Naive thymus-derived CD8-positive, alpha-beta T cell (primary cell): ENCODE measurements around the gene KDM4D. TPM values are rescaled to one million over a fixed set of nuclear protein-coding genes. Genes with fewer than 3 reads are reported as not detected.
A peak's percentile ranks its signal among the peaks of the same experiment; 100 is the strongest.

Source experiments
- ATAC-seq, 2 donors: fragments of 150-1000 bp; cut with Tn5 transposase in 1 of 2; sonication (Bioruptor Pico), chemical (Tn5 transposase) in 1 of 2; 1 replicate in 1 of 2; 2 replicates in 1 of 2; pipeline ENCODE4 v1.10.0; 2021; ENCODE audit warnings: mild to moderate bottlenecking in 2 of 2, moderate library complexity in 2 of 2
- POLR2A ChIA-PET: fragments of 350-600 bp; sonication (Branson Sonifier 250); formaldehyde crosslinking; loops from one replicate; lab custom pipeline; 2021; ENCODE audit warnings: antibody characterized with exemption; lab: Charles Lee
- DNase-seq, 10 donors: peaks; one replicate each; pipeline versions ENCODE4 v3.0.0 to v3.0.0-alpha.2; 2020 to 2022
- H3K27ac Mint-ChIP-seq, 10 donors: one replicate each; pipeline ENCODE4 v1.8.0; 2020 to 2022; ENCODE audit warnings: mild to moderate bottlenecking in 10 of 10, mixed read lengths in 10 of 10, moderate library complexity in 4 of 10, inconsistent platforms in 1 of 10
- H3K27me3 Mint-ChIP-seq, 5 donors: one replicate each; pipeline ENCODE4 v1.8.0; 2021 to 2022; ENCODE audit warnings: mixed read lengths in 5 of 5
- H3K36me3 Mint-ChIP-seq, 3 donors: one replicate each; pipeline ENCODE4 v1.8.0; 2020 to 2022; ENCODE audit warnings: mixed read lengths in 3 of 3, mild to moderate bottlenecking in 2 of 3, inconsistent platforms in 1 of 3
- H3K4me1 Mint-ChIP-seq, 4 donors: one replicate each; pipeline ENCODE4 v1.8.0; 2021 to 2022; ENCODE audit warnings: mixed read lengths in 4 of 4
- H3K4me3 Mint-ChIP-seq, 10 donors: one replicate each; pipeline ENCODE4 v1.8.0; 2020 to 2022; ENCODE audit warnings: mild to moderate bottlenecking in 10 of 10, mixed read lengths in 10 of 10, moderate library complexity in 6 of 10, inconsistent platforms in 1 of 10
- H3K9me3 Mint-ChIP-seq, 9 donors: one replicate each; pipeline ENCODE4 v1.8.0; 2020 to 2022; ENCODE audit warnings: mixed read lengths in 9 of 9, mild to moderate bottlenecking in 3 of 9, inconsistent platforms in 1 of 9, moderate library complexity in 1 of 9
- polyA plus RNA-seq, 3 donors: library from polyadenylated mRNA; unstranded; fragments of 300-500 nt; fragmentation: Illumina TruSeq; gene quantifications; one replicate each; pipeline ENCODE4 v1.2.3, GENCODE V29; 2021
- total RNA-seq, 8 experiments: library from RNA in 2 of 8; stranded (reverse) in 2 of 8; gene quantifications; one replicate each; pipeline ENCODE4 v1.2.3 and lab custom pipeline; 2021 to 2026

Gene KDM4D
- total and polyA plus RNA-seq, 5 experiments from 2014 or later = 0.13 to 1.2 (median 0.24) TPM

DNA sequence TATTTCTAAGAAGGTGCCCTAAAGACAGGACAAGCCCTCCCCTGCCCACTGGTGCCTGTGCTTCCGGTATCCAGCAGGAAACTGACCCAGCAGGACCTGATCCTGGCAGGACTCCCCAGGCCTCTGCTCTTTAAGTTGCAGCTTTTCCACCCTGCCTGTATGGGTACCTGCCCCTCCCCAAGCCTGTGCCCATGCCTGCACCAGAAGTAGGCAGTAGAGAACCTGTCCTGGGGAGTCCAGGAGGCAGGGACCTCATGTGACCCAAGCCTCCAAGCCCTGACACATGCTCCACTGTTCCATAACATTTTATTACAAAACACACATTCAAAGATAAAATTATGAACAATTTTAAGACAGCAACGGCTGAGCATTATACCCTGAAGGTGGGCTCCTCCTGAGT, 14.3 kb upstream of the KDM4D start:
- H3K27ac Mint-ChIP-seq = peak overlapping the region in 1 of 10 donors; percentile 61
- POLR2A ChIA-PET = no interaction called here
- H3K36me3 Mint-ChIP-seq = peaks cover 10 to 55% (median 15%) of the 10 kb centered on the region in 3 donors
- ATAC-seq (no peak), DNase-seq (no peak)
- no peak overlapping the region for H3K4me3 Mint-ChIP-seq
- H3K4me1 Mint-ChIP-seq = peaks cover 0 to 3% (median 1%) of the 10 kb centered on the region in 4 donors
- no peaks in the 10 kb centered on the region for H3K27me3 Mint-ChIP-seq
- H3K9me3 Mint-ChIP-seq = no peaks in the 10 kb centered on the region

DNA sequence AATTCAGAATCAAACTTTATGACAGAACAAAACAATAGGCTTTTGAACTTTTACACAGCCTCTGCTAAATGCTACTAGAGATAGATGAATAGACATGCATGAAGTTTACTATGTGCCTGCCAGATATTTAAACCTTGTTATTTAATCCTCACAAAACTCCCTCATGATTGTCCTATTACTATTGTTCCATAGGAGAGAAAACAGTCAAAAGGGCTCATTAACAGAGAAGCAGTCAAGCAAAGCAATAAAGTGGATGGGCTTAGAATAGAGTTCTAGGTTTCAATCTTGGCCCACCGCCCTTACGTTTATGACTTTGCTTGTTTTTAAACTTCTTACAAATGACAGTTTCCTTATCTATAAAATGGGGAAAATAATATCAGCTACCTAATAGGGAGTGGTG, 13.0 kb upstream of the KDM4D start:
- H3K9me3 Mint-ChIP-seq = no peaks in the 10 kb centered on the region
- H3K36me3 Mint-ChIP-seq = peaks cover 17 to 68% (median 21%) of the 10 kb centered on the region in 3 donors
- H3K27me3 Mint-ChIP-seq = no peaks in the 10 kb centered on the region
- no peak overlapping the region for H3K4me3 Mint-ChIP-seq
- H3K27ac Mint-ChIP-seq = peak overlapping the region in 1 of 10 donors; percentile 56
- DNase-seq (no peak), ATAC-seq (no peak)
- peaks cover 0 to 7% (median 4%) of the 10 kb centered on the region in 4 donors for H3K4me1 Mint-ChIP-seq
- POLR2A ChIA-PET = interaction anchor here (1.7 kb wide), 1 partner anchor 12 kb away, joined by 6 read pairs; the partner anchor contains the start of genes CWC15 and KDM4D

DNA sequence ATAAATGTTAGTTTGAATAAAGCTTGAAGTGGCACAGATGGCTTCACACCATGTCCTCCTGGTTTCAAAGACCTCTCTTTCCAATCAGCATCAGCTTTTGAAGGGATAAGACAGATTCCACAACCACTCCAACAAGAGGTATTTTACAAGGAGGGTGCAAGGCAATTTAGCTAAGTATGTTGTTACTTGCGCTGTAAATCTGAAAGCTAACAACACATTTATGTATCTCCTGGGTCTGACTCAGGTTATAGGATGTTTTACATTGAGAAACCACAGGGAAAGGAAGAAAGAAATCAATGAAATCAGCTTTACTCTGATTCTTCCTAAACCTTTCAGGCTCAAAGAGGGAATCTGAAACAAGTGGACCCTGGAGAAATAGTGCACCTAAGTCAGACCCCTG, 12.3 kb upstream of the KDM4D start:
- DNase-seq (no peak), ATAC-seq (no peak)
- Mint-ChIP-seq H3K9me3 (no peaks in the 10 kb centered on the region), H3K4me3 (no peak overlapping the region), H3K4me1 (peaks cover 0 to 11% (median 9%) of the 10 kb centered on the region in 4 donors), H3K27me3 (no peaks in the 10 kb centered on the region), H3K27ac (peak overlapping the region in 1 of 10 donors; percentile 37), H3K36me3 (peaks cover 17 to 76% (median 26%) of the 10 kb centered on the region in 3 donors)
- POLR2A ChIA-PET = interaction anchor here (1.7 kb wide), 1 partner anchor 12 kb away, joined by 6 read pairs; the partner anchor contains the start of genes CWC15 and KDM4D

DNA sequence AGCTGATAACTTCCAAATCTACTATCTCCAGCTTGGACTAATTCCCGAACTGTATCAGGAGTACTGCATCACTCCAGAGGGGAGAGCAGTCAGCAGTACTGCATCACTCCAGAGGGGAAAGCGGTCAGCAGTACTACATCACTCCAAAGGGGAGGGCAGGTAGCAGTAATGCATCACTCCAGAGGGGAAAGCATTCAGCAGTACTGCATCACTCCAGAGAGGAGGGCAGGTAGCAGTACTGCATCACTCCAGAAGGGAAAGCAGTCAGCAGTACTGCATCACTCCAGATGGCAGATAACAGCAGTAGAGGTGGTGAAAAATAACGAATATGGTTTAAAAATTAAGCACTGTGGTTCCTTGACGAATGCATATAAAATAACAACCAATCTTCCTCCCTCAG, 8.6 kb upstream of the KDM4D start:
- Mint-ChIP-seq H3K4me1 (peaks cover 5 to 21% (median 16%) of the 10 kb centered on the region in 4 donors), H3K9me3 (no peaks in the 10 kb centered on the region), H3K36me3 (peaks cover 32 to 92% (median 36%) of the 10 kb centered on the region in 3 donors), H3K27me3 (no peaks in the 10 kb centered on the region), H3K4me3 (no peak overlapping the region), H3K27ac (peak overlapping the region in 1 of 10 donors; percentile 66)
- DNase-seq (no peak), ATAC-seq (no peak)
- POLR2A ChIA-PET = interaction anchor here (0.6 kb wide), 2 partner anchors 9 to 74 kb away, joined by 3 to 4 read pairs; partner anchors contain the start of genes CWC15 and KDM4D

DNA sequence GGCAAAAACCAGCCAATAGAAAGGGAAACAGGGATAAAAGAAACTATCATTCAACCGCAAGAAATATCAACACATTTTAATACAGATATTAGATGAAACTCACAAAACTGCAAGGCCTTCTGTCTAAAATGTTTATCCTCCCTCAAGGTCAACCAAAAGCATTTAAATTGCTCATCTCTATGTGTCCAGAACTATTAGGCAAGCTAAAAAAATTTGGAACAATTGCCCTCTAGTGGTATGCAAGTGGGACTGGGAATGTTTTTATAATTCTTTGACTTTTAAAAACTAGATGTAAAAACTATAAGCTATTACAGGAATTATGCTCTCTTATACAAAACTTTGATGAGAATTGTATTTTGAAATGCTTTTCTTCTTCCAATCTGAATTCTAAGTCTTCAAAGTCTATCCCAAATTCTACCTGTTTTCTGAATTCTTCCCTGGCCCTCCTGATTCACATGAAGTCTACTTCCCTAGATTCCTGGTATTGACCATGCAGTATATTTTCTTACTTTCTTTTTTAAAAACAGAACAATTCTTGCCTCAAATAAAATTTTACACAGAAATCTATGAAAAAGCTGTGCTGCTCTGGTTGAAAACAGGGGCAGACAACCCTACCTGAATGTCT, 5.1 kb upstream of the KDM4D start:
- Mint-ChIP-seq H3K27ac (peak overlapping the region in 3 of 10 donors; percentile 26 to 54 (median 33)), H3K36me3 (peaks cover 30 to 81% (median 36%) of the 10 kb centered on the region in 3 donors), H3K9me3 (no peaks in the 10 kb centered on the region), H3K4me3 (no peak overlapping the region), H3K27me3 (no peaks in the 10 kb centered on the region), H3K4me1 (peaks cover 17 to 35% (median 29%) of the 10 kb centered on the region in 4 donors)
- POLR2A ChIA-PET = interaction anchor here (1.0 kb wide), 1 partner anchor 43 kb away, joined by 3 read pairs; no protein-coding TSS in a partner anchor
- DNase-seq = no peak
- no peak for ATAC-seq

DNA sequence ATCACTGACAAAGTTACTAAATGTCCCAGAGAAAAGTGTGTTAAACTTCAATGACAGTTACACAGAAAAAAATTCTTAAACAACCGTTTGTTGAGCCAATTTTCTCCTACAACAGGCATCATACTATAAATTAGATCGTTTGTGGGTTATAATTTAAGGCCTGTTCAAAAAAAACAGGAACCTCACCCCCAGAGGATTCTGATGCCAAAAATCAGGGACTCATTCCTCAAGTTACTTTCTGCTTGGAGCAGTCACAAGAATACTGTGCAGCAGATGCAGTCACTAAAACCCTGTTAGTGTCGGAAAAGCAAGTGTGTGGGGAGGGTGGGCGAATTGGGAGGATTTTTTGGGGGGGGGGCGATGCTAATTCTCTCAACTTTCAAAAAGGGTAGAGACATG, 810 bp upstream of the KDM4D start:
- peak overlapping the region; percentile 94 to 100 (median 99) for H3K4me3 Mint-ChIP-seq

DNA sequence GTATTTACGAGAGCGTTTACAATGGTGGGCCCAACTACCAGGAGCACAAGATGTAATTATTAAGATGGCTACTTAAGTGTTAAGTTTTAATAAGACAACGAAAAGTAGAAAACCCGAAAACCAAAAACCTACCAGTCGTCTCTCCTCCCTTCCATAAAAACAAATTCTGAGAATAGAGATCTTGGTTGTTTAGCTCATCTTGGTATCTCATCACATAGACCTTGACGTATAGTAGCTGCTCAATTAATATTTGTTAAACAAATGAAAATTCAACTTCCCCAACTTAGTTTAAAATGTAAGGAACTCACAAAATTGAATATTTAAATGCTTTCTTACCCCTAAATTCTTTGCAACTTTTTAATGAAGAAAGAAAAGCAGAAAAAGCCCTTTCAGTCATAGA, 669 bp downstream of the KDM4D start:
- Mint-ChIP-seq H3K27me3 (peaks cover 0 to 1% (median 0%) of the 10 kb centered on the region in 5 donors), H3K4me1 (peaks cover 6 to 34% (median 20%) of the 10 kb centered on the region in 4 donors), H3K27ac (peak overlapping the region in 8 of 10 donors; percentile 95 to 99 (median 99)), H3K4me3 (peak overlapping the region; percentile 94 to 100 (median 99)), H3K9me3 (peaks cover 0 to 4% (median 0%) of the 10 kb centered on the region in 9 donors), H3K36me3 (peaks cover 14 to 28% (median 19%) of the 10 kb centered on the region in 3 donors)
- POLR2A ChIA-PET = interaction anchor here (0.7 to 2.6 kb wide), 5 partner anchors 10 to 816 kb away, joined by 3 to 45 read pairs (median 15); partner anchors contain the start of genes CEP57, ENDOD1, FAM76B and SRSF8
- no peak for DNase-seq
- no peak for ATAC-seq

More for the DNA sequence above, 810 bp upstream of the KDM4D start:
- POLR2A ChIA-PET = interaction anchor here (0.6 to 2.6 kb wide), 11 partner anchors 10 to 1423 kb away, joined by 3 to 45 read pairs (median 6); partner anchors contain the start of genes CCDC82, CEP57, ENDOD1 and FAM76B
- H3K27ac Mint-ChIP-seq = peak overlapping the region; percentile 53 to 99 (median 96)
- DNase-seq = no peak
- peaks cover 0 to 4% (median 0%) of the 10 kb centered on the region in 9 donors for H3K9me3 Mint-ChIP-seq
- peaks cover 10 to 37% (median 27%) of the 10 kb centered on the region in 4 donors for H3K4me1 Mint-ChIP-seq
- ATAC-seq = no peak
- peaks cover 0 to 1% (median 0%) of the 10 kb centered on the region in 5 donors for H3K27me3 Mint-ChIP-seq
- peaks cover 26 to 43% (median 26%) of the 10 kb centered on the region in 3 donors for H3K36me3 Mint-ChIP-seq

DNA sequence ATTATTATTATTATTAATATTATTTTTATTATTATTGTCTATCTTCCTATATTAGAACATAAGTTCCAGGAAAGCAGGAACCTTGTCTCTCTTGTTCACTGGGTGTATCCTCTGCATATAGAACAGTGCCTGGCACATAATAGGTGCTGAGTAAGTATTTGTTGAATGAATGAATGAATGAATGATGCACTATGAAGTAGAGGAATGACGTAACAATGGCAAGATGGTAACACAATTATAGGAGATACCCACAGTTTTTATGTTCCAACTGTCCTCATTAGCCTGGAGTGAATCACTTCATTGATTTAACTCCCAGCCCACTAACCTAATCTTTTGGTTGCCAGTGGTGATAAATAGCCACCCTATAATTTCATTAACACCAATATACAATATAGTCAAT, 2.1 kb downstream of the KDM4D start:
- ATAC-seq (no peak), DNase-seq (no peak)
- Mint-ChIP-seq H3K27me3 (peaks cover 0 to 1% (median 0%) of the 10 kb centered on the region in 5 donors), H3K9me3 (peaks cover 0 to 4% (median 0%) of the 10 kb centered on the region in 9 donors), H3K27ac (no peak overlapping the region), H3K4me1 (peaks cover 5 to 31% (median 18%) of the 10 kb centered on the region in 4 donors), H3K4me3 (peak overlapping the region in 1 of 10 donors; percentile 94), H3K36me3 (peaks cover 3 to 17% (median 14%) of the 10 kb centered on the region in 3 donors)
- POLR2A ChIA-PET = interaction anchor here (1.0 kb wide), 1 partner anchor 51 kb away, joined by 4 read pairs; no protein-coding TSS in a partner anchor

DNA sequence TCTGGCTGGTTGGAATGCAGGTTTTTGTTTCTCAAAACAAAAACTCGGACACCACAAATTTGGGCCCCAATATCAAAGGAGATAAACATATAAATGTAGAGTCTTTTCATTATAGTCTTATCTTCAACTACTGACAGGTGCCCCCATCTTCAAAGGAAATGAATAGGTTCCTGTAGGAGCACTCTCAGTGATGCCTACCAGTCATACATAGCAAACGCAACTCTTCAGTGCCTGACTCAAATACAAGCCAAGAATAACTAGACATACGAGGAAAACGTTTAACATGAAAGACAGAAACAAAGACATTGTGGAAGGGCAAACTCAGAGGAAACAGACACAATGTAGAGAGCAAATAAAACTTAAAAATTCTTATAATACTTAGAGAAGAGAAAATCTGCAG, 13.9 kb downstream of the KDM4D start:
- ATAC-seq (no peak), DNase-seq (no peak)
- Mint-ChIP-seq H3K4me1 (no peaks in the 10 kb centered on the region), H3K27ac (no peak overlapping the region), H3K36me3 (peaks cover 0 to 2% (median 0%) of the 10 kb centered on the region in 3 donors), H3K27me3 (peaks cover 14 to 47% (median 28%) of the 10 kb centered on the region in 5 donors), H3K9me3 (peaks cover 0 to 2% (median 0%) of the 10 kb centered on the region in 9 donors), H3K4me3 (no peak overlapping the region)
- POLR2A ChIA-PET = no interaction called here

DNA sequence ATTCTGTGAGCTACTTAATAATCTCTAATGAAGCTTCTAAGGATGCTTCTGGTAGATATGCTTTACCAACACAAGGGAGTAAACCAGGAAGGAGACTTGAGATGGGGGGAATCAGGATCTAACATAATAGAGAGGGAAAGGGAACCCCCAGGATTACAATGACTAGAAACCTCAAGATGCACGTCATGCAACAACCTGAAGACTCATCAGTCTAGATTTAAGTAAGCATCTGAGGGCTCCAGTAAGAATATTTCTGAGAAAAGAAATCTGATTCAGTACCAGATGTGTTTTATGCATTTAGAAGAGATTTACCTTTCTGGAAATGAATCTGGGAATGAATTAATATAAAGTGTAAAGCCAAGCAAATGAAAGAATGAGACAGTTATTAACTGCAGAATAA, 15.2 kb downstream of the KDM4D start:
- H3K27me3 Mint-ChIP-seq = peaks cover 14 to 47% (median 27%) of the 10 kb centered on the region in 5 donors
- peaks cover 0 to 2% (median 0%) of the 10 kb centered on the region in 9 donors for H3K9me3 Mint-ChIP-seq
- no peaks in the 10 kb centered on the region for H3K4me1 Mint-ChIP-seq
- DNase-seq (no peak), ATAC-seq (no peak)
- POLR2A ChIA-PET = no interaction called here
- peaks cover 0 to 2% (median 0%) of the 10 kb centered on the region in 3 donors for H3K36me3 Mint-ChIP-seq
- H3K4me3 Mint-ChIP-seq = no peak overlapping the region
- no peak overlapping the region for H3K27ac Mint-ChIP-seq

DNA sequence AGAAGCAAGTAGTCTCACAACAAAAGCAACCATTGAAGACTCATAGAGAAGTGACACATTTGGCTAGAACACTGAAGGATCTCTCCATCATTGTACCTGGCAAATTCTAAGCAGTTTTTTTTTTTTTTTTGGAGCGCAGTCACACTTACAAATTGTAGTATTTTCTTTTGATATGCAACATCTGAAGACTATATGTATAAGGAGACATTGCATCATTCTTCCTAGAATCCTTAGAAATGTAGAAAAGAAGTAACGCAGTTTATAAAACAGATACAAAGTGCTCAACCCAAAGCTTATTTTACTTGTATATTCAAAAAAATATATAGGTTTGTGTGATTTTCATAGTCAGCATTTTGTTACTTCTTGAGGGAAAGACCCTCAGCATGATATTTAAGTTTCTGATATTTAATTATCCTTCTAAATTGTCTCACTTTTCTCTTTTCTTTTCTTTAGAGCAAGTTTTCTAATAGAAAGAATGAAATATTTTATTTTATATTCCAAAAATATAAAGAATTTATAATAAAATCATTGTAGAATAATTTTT, 20.0 kb downstream of the KDM4D start:
- POLR2A ChIA-PET = no interaction called here
- Mint-ChIP-seq H3K9me3 (no peaks in the 10 kb centered on the region), H3K27me3 (peaks cover 8 to 26% (median 16%) of the 10 kb centered on the region in 5 donors), H3K4me3 (no peak overlapping the region), H3K27ac (no peak overlapping the region), H3K4me1 (no peaks in the 10 kb centered on the region), H3K36me3 (no peaks in the 10 kb centered on the region)
- DNase-seq = no peak
- no peak for ATAC-seq

DNA sequence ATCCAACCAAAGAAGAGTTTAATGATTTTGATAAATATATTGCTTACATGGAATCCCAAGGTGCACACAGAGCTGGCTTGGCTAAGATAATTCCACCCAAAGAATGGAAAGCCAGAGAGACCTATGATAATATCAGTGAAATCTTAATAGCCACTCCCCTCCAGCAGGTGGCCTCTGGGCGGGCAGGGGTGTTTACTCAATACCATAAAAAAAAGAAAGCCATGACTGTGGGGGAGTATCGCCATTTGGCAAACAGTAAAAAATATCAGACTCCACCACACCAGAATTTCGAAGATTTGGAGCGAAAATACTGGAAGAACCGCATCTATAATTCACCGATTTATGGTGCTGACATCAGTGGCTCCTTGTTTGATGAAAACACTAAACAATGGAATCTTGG, 23.9 kb downstream of the KDM4D start:
- Mint-ChIP-seq H3K36me3 (peaks cover 0 to 2% (median 0%) of the 10 kb centered on the region in 3 donors), H3K27ac (no peak overlapping the region), H3K4me3 (no peak overlapping the region), H3K9me3 (no peaks in the 10 kb centered on the region), H3K27me3 (peaks cover 0 to 2% (median 0%) of the 10 kb centered on the region in 5 donors), H3K4me1 (no peaks in the 10 kb centered on the region)
- POLR2A ChIA-PET = no interaction called here
- ATAC-seq (no peak), DNase-seq (no peak)
